ENCODE results near the gene STAT4. TPM values are rescaled to one million over a fixed set of nuclear protein-coding genes. Genes with fewer than 3 reads are reported as not detected.

STAT4 gene
- polyA plus RNA-seq, 1 of the 3 experiments (the other 2 are of a cell fraction), result 0.12 TPM

DNA sequence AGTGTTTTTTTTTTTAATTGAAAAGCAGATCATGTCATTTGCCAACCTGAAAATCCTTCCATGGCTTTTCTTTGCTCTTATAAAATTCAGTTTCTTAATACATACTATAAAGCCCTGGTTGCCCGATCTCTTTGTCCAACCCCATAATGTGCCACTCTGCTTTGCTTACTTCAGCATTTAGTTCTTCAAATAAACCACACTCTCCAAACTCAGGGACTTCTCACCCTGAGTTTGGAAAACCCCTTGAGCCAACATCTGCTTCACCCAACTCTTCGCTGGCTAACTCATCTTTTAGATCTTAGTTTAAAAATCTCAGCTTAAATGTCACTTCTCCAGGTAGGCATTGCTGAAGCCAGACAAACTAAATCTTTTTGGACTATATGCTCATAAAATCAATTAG, 135.6 kb downstream of the STAT4 start:
- Histone ChIP-seq H3F3A (replicated peaks; ENCODE audit: insufficient read depth) (peaks cover 5% of the 10 kb centered on the region), H4K20me1 (ENCODE audit: insufficient read depth) (no peaks in the 10 kb centered on the region), H3K79me2 (ENCODE audit: insufficient read depth) (peaks cover 36% of the 10 kb centered on the region), H3K27me3 (ENCODE audit: insufficient read depth) (no peaks in the 10 kb centered on the region), H3K4me1 (ENCODE audit: control insufficient read depth in 1 of 2, insufficient read depth in 2 of 2, low read depth in 1 of 2, low read length in 1 of 2) (peaks cover 6 to 19% of the 10 kb centered on the region in 2 experiments; a peak in 3 of 4 replicates), H2AFZ (ENCODE audit: low read depth) (no peak overlapping the region), H3K9ac (no peak overlapping the region), H3K4me2 (no peak overlapping the region), H3K9me2 (no peaks in the 10 kb centered on the region), H3K4me3 (ENCODE audit: low read depth in 2 of 2, low read length in 1 of 2) (no peak overlapping the region), H3K36me3 (replicated peaks in 1 of 2; ENCODE audit: control insufficient read depth in 1 of 2, insufficient read depth in 2 of 2, low read length in 1 of 2) (peaks cover 0 to 6% of the 10 kb centered on the region in 2 experiments), H3K9me3 (no peaks in the 10 kb centered on the region), H3K27ac (ENCODE audit: low read depth in 2 of 2, low read length in 1 of 2) (no peak overlapping the region)
- WGBS (ENCODE audit: low lambda C conversion rate), result 93% methylated on average over 2 of the region's 2 CpGs
- POLR2A ChIA-PET, result interaction anchor here (1.2 kb wide), 1 partner anchor 35 kb away, joined by 4 read pairs; no protein-coding TSS in a partner anchor
- TF ChIP-seq, protein P1, sequence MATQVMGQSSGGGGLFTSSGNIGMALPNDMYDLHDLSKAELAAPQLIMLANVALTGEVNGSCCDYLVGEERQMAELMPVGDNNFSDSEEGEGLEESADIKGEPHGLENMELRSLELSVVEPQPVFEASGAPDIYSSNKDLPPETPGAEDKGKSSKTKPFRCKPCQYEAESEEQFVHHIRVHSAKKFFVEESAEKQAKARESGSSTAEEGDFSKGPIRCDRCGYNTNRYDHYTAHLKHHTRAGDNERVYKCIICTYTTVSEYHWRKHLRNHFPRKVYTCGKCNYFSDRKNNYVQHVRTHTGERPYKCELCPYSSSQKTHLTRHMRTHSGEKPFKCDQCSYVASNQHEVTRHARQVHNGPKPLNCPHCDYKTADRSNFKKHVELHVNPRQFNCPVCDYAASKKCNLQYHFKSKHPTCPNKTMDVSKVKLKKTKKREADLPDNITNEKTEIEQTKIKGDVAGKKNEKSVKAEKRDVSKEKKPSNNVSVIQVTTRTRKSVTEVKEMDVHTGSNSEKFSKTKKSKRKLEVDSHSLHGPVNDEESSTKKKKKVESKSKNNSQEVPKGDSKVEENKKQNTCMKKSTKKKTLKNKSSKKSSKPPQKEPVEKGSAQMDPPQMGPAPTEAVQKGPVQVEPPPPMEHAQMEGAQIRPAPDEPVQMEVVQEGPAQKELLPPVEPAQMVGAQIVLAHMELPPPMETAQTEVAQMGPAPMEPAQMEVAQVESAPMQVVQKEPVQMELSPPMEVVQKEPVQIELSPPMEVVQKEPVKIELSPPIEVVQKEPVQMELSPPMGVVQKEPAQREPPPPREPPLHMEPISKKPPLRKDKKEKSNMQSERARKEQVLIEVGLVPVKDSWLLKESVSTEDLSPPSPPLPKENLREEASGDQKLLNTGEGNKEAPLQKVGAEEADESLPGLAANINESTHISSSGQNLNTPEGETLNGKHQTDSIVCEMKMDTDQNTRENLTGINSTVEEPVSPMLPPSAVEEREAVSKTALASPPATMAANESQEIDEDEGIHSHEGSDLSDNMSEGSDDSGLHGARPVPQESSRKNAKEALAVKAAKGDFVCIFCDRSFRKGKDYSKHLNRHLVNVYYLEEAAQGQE (IDR thresholded peaks at IDR 0.05; ENCODE audit: low read depth, low read length), result no peak
- TF ChIP-seq, protein P2, sequence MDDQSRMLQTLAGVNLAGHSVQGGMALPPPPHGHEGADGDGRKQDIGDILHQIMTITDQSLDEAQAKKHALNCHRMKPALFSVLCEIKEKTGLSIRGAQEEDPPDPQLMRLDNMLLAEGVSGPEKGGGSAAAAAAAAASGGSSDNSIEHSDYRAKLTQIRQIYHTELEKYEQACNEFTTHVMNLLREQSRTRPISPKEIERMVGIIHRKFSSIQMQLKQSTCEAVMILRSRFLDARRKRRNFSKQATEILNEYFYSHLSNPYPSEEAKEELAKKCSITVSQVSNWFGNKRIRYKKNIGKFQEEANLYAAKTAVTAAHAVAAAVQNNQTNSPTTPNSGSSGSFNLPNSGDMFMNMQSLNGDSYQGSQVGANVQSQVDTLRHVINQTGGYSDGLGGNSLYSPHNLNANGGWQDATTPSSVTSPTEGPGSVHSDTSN (IDR thresholded peaks at IDR 0.05), result no peak
- TF ChIP-seq YY1 (IDR thresholded peaks at IDR 0.05; ENCODE audit: low read depth), result no peak
- TF ChIP-seq JUND (IDR thresholded peaks at IDR 0.05), result no peak
- no peak for TF ChIP-seq RAD21 (IDR thresholded peaks at IDR 0.05; ENCODE audit: low read length)
- DNase-seq, result no peak
- CTCF ChIA-PET, result interaction anchor here (1.0 kb wide), 3 partner anchors 10 to 234 kb away, joined by 3 read pairs; no protein-coding TSS in a partner anchor

DNA sequence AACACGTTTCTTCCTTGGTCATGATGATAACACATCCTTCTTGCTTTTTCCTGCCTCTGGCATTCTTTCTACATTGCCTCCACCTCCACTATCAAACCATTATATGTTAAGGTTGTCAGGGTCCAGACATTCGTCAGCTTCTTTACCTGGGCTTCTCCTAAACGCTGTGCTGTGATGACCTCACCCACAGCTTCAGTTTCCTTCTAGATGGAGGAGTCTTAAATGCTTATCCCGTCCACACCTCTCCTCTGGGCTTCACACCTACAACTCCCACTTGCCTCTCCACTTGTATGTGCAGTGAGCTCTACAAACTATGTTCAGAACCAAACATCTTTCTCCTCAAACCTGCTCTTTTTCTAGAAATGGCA, 136.2 kb downstream of the STAT4 start:
- CTCF ChIA-PET, result interaction anchor here (0.9 to 1.0 kb wide), 3 partner anchors 10 to 133 kb away, joined by 3 read pairs; no protein-coding TSS in a partner anchor

More for the DNA sequence above, 136.2 kb downstream of the STAT4 start:
- TF ChIP-seq TCF12 (IDR thresholded peaks at IDR 0.05) (no peak), FOSL2 (IDR thresholded peaks at IDR 0.05; ENCODE audit: borderline replicate concordance, low read depth) (no peak), NFIC (IDR thresholded peaks at IDR 0.05; ENCODE audit: borderline replicate concordance) (no peak), MEF2A (IDR thresholded peaks at IDR 0.05; ENCODE audit: borderline replicate concordance, low read depth) (no peak), RAD21 (IDR thresholded peaks at IDR 0.05; ENCODE audit: low read length) (no peak), EZH2phosphoT487 (IDR thresholded peaks at IDR 0.05; ENCODE audit: borderline replicate concordance, low read depth) (no peak), JUND (IDR thresholded peaks at IDR 0.05) (no peak), RFX5 (IDR thresholded peaks at IDR 0.05; ENCODE audit: low read length) (no peak), GABPA (IDR thresholded peaks at IDR 0.05; ENCODE audit: low read depth) (no peak), POLR2AphosphoS5 (IDR thresholded peaks at IDR 0.05; ENCODE audit: low read depth, low read length) (no peak)
- TF ChIP-seq, protein P3, sequence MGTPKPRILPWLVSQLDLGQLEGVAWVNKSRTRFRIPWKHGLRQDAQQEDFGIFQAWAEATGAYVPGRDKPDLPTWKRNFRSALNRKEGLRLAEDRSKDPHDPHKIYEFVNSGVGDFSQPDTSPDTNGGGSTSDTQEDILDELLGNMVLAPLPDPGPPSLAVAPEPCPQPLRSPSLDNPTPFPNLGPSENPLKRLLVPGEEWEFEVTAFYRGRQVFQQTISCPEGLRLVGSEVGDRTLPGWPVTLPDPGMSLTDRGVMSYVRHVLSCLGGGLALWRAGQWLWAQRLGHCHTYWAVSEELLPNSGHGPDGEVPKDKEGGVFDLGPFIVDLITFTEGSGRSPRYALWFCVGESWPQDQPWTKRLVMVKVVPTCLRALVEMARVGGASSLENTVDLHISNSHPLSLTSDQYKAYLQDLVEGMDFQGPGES (IDR thresholded peaks at IDR 0.05; ENCODE audit: low read depth, low read length), result no peak
- Histone ChIP-seq H4K20me1 (ENCODE audit: insufficient read depth) (no peaks in the 10 kb centered on the region), H3K4me2 (peak overlapping the region; percentile 74), H3K4me1 (ENCODE audit: control insufficient read depth in 1 of 2, insufficient read depth in 2 of 2, low read depth in 1 of 2, low read length in 1 of 2) (peaks cover 6 to 19% of the 10 kb centered on the region in 2 experiments; a peak in 3 of 4 replicates), H3F3A (replicated peaks; ENCODE audit: insufficient read depth) (peaks cover under 1% of the 10 kb centered on the region), H3K27me3 (ENCODE audit: insufficient read depth) (no peaks in the 10 kb centered on the region), H3K79me2 (ENCODE audit: insufficient read depth) (peaks cover 38% of the 10 kb centered on the region), H3K9me3 (no peaks in the 10 kb centered on the region), H3K4me3 (ENCODE audit: low read depth in 2 of 2, low read length in 1 of 2) (peak overlapping the region; percentile 86 to 94), H3K27ac (ENCODE audit: low read depth in 2 of 2, low read length in 1 of 2) (peak overlapping the region; percentile 65 to 93), H2AFZ (ENCODE audit: low read depth) (peak overlapping the region; percentile 79; the same call in 1 of the 2 replicates), H3K9ac (peak overlapping the region; percentile 75; the same call in 1 of the 2 replicates), H3K9me2 (no peaks in the 10 kb centered on the region), H3K36me3 (replicated peaks in 1 of 2; ENCODE audit: control insufficient read depth in 1 of 2, insufficient read depth in 2 of 2, low read length in 1 of 2) (peaks cover under 1 to 12% of the 10 kb centered on the region in 2 experiments)
- POLR2A ChIA-PET, result interaction anchor here (0.6 to 1.2 kb wide), 2 partner anchors 34 to 449 kb away, joined by 3 to 4 read pairs; no protein-coding TSS in a partner anchor
- no peak for DNase-seq
- 48% methylated on average over 4 of the region's 4 CpGs for WGBS (ENCODE audit: low lambda C conversion rate)
